Measurements from ENCODE around the gene LINGO1. TPM values are rescaled to one million over a fixed set of nuclear protein-coding genes. Genes with fewer than 3 reads are reported as not detected.

Gene LINGO1
- total RNA-seq, 1 donor from 2014 or later = 12.0 TPM

GRCh38 chr15:77636209-77636608, 3.5 kb upstream of the LINGO1 start:
- no peak overlapping the region for H3K4me3 Mint-ChIP-seq (ENCODE audit: unreplicated experiment)
- no peak for DNase-seq (ENCODE audit: low spot score)
- H3K27me3 Mint-ChIP-seq (ENCODE audit: low read depth) = peaks cover 47% of the 10 kb centered on the region
- TF ChIP-seq, protein P1, sequence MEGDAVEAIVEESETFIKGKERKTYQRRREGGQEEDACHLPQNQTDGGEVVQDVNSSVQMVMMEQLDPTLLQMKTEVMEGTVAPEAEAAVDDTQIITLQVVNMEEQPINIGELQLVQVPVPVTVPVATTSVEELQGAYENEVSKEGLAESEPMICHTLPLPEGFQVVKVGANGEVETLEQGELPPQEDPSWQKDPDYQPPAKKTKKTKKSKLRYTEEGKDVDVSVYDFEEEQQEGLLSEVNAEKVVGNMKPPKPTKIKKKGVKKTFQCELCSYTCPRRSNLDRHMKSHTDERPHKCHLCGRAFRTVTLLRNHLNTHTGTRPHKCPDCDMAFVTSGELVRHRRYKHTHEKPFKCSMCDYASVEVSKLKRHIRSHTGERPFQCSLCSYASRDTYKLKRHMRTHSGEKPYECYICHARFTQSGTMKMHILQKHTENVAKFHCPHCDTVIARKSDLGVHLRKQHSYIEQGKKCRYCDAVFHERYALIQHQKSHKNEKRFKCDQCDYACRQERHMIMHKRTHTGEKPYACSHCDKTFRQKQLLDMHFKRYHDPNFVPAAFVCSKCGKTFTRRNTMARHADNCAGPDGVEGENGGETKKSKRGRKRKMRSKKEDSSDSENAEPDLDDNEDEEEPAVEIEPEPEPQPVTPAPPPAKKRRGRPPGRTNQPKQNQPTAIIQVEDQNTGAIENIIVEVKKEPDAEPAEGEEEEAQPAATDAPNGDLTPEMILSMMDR (IDR thresholded peaks at IDR 0.05) = no peak
- H3K9me3 Mint-ChIP-seq (ENCODE audit: low read depth) = no peaks in the 10 kb centered on the region
- H3K36me3 Mint-ChIP-seq (ENCODE audit: low read depth) = no peaks in the 10 kb centered on the region
- peaks cover 9% of the 10 kb centered on the region for H3K4me1 Mint-ChIP-seq (ENCODE audit: low read depth)
- H3K27ac Mint-ChIP-seq (ENCODE audit: unreplicated experiment) = no peak overlapping the region

DNA sequence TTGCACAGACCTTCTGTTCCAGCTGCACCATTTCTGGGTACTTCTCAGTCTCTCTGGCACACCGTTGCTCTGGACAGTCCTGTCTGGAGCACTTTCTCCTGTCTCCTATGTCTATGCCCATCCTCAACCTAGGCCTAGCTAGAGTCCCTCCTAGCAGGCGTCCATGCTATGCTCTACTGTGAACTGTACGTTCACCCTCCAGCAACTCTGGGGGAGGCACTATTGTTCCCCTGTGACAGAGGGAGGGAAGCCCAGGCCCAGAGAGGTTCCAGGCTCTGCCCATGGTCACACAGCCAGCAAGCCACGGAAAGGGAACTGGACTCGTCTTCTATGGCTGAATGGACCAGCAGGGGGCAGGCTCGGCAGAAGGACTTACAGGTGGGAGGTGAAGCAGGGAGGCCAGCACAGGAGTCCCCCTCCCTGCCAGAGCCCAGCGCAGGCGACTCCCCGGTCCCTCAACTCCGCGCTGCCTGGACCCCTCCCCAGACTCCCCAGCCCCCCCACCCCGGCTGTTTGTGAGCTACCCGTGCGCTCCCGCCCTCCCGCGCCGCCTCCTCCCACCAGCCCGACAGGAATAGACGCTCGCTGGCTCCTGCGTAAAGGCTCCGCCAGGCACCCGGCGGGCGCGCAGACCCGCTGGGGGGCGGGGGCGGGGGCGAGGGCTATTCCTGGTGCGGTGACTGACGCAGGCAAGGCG, 1.7 kb upstream of the LINGO1 start:
- H3K27me3 Mint-ChIP-seq (ENCODE audit: low read depth) = peaks cover 38% of the 10 kb centered on the region
- H3K27ac Mint-ChIP-seq (ENCODE audit: unreplicated experiment) = no peak overlapping the region
- H3K4me1 Mint-ChIP-seq (ENCODE audit: low read depth) = peaks cover 16% of the 10 kb centered on the region
- TF ChIP-seq, protein P1 (IDR thresholded peaks at IDR 0.05) = peak; percentile 78
- no peaks in the 10 kb centered on the region for H3K9me3 Mint-ChIP-seq (ENCODE audit: low read depth)
- no peak for DNase-seq (ENCODE audit: low spot score)
- no peak overlapping the region for H3K4me3 Mint-ChIP-seq (ENCODE audit: unreplicated experiment)
- H3K36me3 Mint-ChIP-seq (ENCODE audit: low read depth) = no peaks in the 10 kb centered on the region

- Mint-ChIP-seq H3K4me1 (ENCODE audit: low read depth) (peaks cover 16% of the 10 kb centered on the region), H3K27me3 (ENCODE audit: low read depth) (peaks cover 34% of the 10 kb centered on the region), H3K27ac (ENCODE audit: unreplicated experiment) (no peak overlapping the region), H3K36me3 (ENCODE audit: low read depth) (no peaks in the 10 kb centered on the region), H3K4me3 (ENCODE audit: unreplicated experiment) (peak overlapping the region; percentile 69), H3K9me3 (ENCODE audit: low read depth) (no peaks in the 10 kb centered on the region)
- TF ChIP-seq, protein P1 (IDR thresholded peaks at IDR 0.05) = no peak
- no peak for DNase-seq (ENCODE audit: low spot score)
Observed at GRCh38 chr15:77633913-77634265, 1.2 kb upstream of the LINGO1 start.

GRCh38 chr15:77633134-77633912, 611 bp upstream of the LINGO1 start:
- no peak overlapping the region for H3K27ac Mint-ChIP-seq (ENCODE audit: unreplicated experiment)
- H3K27me3 Mint-ChIP-seq (ENCODE audit: low read depth) = peaks cover 30% of the 10 kb centered on the region
- H3K36me3 Mint-ChIP-seq (ENCODE audit: low read depth) = no peaks in the 10 kb centered on the region
- no peaks in the 10 kb centered on the region for H3K9me3 Mint-ChIP-seq (ENCODE audit: low read depth)
- H3K4me3 Mint-ChIP-seq (ENCODE audit: unreplicated experiment) = peak overlapping the region; percentile 69
- TF ChIP-seq, protein P1 (IDR thresholded peaks at IDR 0.05) = peak; percentile 100
- peaks cover 16% of the 10 kb centered on the region for H3K4me1 Mint-ChIP-seq (ENCODE audit: low read depth)
- no peak for DNase-seq (ENCODE audit: low spot score)

DNA sequence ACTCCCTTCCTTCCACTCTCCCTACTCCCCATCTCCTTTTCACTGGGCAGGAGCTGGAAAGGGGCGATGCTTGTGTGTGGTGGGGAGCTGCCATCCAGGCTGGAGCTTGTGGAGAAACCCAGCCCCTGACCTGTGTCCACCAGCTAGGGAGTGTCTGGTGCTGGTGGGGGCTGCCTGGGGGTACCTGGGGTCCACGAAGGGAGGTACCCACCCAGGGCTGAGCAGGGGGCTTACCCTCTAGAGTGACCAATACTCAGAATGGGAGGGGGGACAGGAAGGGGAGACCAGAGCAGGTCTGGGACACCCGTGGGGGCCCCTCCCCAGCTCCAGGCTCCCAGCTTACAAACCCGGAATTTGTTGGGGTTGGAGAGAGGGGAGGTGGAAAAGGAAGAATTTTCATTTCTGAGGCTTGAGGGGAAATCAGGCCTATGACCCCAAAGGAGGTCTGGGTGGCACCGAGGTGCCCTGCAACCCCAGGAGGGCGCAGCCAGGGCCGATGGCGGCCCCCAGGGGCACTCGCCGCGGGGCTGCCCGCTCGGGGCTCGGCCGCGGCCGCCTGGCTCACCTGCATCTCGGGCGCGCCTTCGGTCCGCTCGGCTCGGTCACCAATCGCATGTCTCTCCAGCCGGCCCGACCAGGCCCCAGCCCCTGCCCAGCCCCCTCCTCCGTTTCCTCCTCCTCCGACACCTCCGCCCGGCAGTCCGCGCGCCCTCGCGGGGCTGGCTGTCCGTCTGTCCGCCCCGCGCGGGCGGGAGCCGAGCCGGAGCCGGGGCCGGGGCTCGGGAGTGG, 773 bp downstream of the LINGO1 start:
- peaks cover 18% of the 10 kb centered on the region for H3K27me3 Mint-ChIP-seq (ENCODE audit: low read depth)
- TF ChIP-seq, protein P1 (IDR thresholded peaks at IDR 0.05) = no peak
- H3K4me3 Mint-ChIP-seq (ENCODE audit: unreplicated experiment) = peak overlapping the region; percentile 60
- peaks cover 3% of the 10 kb centered on the region for H3K9me3 Mint-ChIP-seq (ENCODE audit: low read depth)
- no peak overlapping the region for H3K27ac Mint-ChIP-seq (ENCODE audit: unreplicated experiment)
- no peak for DNase-seq (ENCODE audit: low spot score)
- no peaks in the 10 kb centered on the region for H3K36me3 Mint-ChIP-seq (ENCODE audit: low read depth)
- peaks cover 16% of the 10 kb centered on the region for H3K4me1 Mint-ChIP-seq (ENCODE audit: low read depth)
